G401 (cell line): Measurements from ENCODE around the gene GCN1. TPM values are rescaled to one million over a fixed set of nuclear protein-coding genes. Genes with fewer than 3 reads are reported as not detected.
"Not testable (repeated sequence)": the region's sequence is repeated elsewhere in the genome, so short reads cannot be mapped to it uniquely, and the experiment has no call there.

Experiments used
- DNase-seq: peaks from one replicate; pipeline ENCODE4 v3.0.0-alpha.2; 2015; ENCODE audit warnings: low spot score
- in situ Hi-C: cut with HindIII; loops from 2 replicates; pipeline ENCODE4 v1.10.0; 2016; ENCODE audit warnings: low sequenced_read_pairs, mixed read lengths
- total RNA-seq: library from RNA; depleted of rRNA; stranded (reverse); fragments of >200 nt; shearing (Covaris generic); gene quantifications from 2 replicates; pipeline ENCODE4 v1.2.3, GENCODE V29; 2014; rRNA removed

GCN1 gene
- total RNA-seq = 65.2 and 79.0 TPM in 2 replicates

GRCh38 chr12:120194534-120195395 lies at the start of gene GCN1:
Gene GCN1 (minus strand): TSS chr12:120194715. CDS start chr12:120194697, 18 bp downstream.
- peak; percentile 72 for DNase-seq
- in situ Hi-C loops = no loop called here

- in situ Hi-C loops = no loop called here
- no peak for DNase-seq
These were observed 48.6 kb upstream of the GCN1 start for GRCh38 chr12:120242971-120243699.

GRCh38 chr12:120242275-120242799 lies 47.8 kb upstream of the GCN1 start:
- DNase-seq = no peak
- in situ Hi-C loops = no loop called here

DNA sequence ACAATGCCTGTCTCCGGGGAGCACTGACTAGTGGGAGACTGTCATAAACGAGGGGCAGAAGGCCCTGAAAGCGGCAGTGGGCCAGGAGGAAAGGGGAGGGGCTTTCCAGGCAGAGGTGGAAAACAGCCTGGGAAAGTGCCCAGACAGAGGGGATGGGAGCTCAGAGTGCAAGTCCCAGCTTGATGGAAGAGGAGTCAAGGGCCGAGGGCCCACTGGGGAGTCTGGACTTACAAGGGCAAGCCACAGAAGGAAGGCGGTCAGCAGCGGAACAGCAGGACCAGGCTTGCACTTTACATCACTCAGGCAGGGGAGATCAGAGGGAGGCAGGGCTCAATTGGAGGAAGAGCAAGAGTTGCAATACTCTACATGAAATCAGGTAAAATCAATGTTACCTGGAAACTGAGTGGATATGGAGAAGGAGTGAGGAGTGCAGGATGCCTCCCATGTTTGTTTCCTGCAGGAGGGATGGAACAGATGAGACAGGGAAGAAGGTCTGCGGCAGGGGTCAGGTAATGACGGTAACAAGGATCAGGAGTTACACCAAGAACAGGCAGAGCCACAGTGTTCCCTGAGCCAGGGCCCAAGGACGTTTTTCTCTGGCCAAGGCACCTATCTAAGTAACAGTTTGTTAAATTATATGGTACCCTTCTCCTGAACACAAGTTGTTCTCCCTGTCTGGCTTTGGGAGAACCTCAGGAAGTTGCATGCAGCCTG lies 47.2 kb upstream of the GCN1 start:
- in situ Hi-C loops = no loop called here
- DNase-seq = no peak

DNA sequence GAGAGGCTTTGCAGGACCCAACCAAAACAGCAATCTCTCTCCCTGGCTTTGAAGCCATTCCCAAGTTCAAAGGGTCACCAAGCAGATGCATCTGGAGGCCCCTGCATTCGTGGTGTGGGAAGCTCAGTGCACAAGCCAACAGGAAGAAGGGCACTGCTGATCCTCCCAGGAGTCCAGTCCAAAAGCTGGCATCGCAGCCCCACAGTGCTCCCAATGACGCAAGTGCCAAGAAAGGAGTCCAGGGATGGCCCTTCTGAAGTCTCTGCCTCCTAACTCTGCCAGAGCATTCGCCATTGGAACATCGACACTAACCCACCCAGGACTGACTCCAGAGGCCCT lies 45.9 kb upstream of the GCN1 start:
- in situ Hi-C loops = no loop called here
- DNase-seq = no peak

- peak; percentile 29 for DNase-seq
- in situ Hi-C loops = no loop called here
These were observed 45.4 kb upstream of the GCN1 start for GRCh38 chr12:120239776-120240494.

- no peak for DNase-seq
- in situ Hi-C loops = no loop called here
These were observed 44.4 kb upstream of the GCN1 start for GRCh38 chr12:120238839-120239445.

GRCh38 chr12:120238217-120238616 lies 43.7 kb upstream of the GCN1 start:
- in situ Hi-C loops = no loop called here
- no peak for DNase-seq

GRCh38 chr12:120237360-120238171 lies 43.1 kb upstream of the GCN1 start:
- peak; percentile 94 for DNase-seq
- in situ Hi-C loops = no loop called here

GRCh38 chr12:120236809-120237208 lies 42.3 kb upstream of the GCN1 start:
- in situ Hi-C loops, DNase-seq: not testable (repeated sequence)

- in situ Hi-C loops = no loop called here
- DNase-seq = peak; percentile 23
These were observed 41.1 kb upstream of the GCN1 start for GRCh38 chr12:120235369-120236323.

GRCh38 chr12:120234643-120235368 lies 40.3 kb upstream of the GCN1 start:
- in situ Hi-C loops = no loop called here
- peak; percentile 81 for DNase-seq

GRCh38 chr12:120231316-120232011 lies 36.9 kb upstream of the GCN1 start:
- peak; percentile 66 for DNase-seq
- in situ Hi-C loops = no loop called here

DNA sequence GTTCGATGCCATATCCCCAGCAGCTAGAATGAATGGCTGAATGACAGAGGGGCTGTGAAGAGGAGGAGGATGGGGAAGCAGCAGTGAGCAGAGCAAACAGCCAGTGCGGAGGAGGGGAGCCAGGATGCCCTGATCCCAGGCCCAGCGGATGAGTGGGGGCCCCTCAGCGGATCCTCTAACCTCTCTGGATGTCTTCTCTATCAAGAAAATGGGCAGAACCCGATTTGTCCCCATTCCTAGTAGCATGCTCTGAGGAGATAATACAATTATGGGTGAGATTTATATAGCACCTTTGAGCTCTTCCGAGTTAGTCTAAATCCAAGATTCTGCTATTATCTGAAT lies 36.4 kb upstream of the GCN1 start:
- in situ Hi-C loops = no loop called here

DNA sequence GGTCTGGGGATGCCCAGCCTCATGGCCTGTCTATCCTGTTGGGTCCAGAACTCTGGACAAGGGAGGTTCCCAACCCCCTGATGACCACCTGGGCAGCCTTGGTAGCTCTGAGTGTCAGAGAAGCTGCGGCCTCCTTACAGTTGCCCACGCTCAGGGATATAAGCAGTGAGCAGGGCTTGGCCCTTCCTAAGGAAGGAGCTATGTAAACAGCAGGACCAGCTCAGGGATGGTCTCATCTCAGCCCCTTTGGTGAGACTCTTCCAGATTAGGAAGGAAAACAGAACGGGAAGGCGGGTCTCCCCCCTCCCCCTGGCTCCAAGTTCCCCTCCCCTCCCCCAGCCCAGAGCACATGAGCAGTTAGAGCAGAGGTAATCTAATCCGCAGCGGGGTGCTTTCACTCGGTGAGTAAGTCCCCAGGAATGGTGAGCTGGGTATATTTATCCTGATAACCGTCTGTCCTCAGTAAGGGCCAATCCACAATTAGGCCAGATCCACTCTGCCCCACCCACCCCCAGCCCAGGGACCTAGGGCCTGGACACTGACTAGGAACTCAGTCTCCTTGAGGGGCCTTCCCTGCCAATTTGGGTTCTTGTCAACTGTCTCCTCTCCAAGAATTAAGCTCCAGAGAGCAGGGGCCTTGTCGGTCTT lies 35.9 kb upstream of the GCN1 start:
- peak; percentile 61 for DNase-seq
- in situ Hi-C loops = no loop called here

More for the DNA sequence above, 36.4 kb upstream of the GCN1 start:
- DNase-seq = no peak
